SK-N-MC (cell line): ENCODE results near the gene CNOT1.

Experiments
- EZH2 ChIP-seq: fragments of 200-600 bp; sonication (generic); IDR thresholded peaks from one replicate; pipeline ENCODE4 v1.6.1; 2017; ENCODE audit warnings: antibody characterized with exemption
- FOXP2 ChIP-seq: optimal IDR thresholded peaks from 2 replicates; pipeline ENCODE3; 2011; ENCODE audit warnings: mild to moderate bottlenecking, moderate library complexity; ENCODE audit not compliant: insufficient read depth; ENCODE audit errors: extremely low read length, control extremely low read depth
- POLR2AphosphoS5 ChIP-seq: IDR thresholded peaks from 2 replicates; pipeline ENCODE4 v1.6.1; 2012; ENCODE audit warnings: mild to moderate bottlenecking, low read depth, low read length, borderline replicate concordance

DNA sequence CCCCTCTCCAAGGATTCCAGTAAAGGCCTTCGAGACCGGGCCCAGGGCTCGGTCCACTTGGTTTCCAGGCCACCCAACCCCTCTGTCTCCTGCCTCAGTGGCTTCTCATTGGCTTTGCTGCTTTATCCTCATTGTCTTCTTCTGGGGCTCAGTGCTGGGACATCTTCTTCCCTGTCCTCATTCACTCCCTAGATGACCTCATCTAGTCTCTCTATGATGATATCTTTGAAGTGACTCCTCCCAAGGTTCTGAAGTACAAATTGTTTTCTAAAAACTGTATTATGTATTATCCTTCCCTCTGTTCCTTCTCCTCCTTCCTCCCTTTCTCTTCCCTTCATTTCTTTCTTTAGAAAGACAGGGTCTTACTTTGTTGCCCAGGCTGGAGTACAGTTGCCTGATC is 156.8 kb downstream of the CNOT1 start:
- TF ChIP-seq POLR2AphosphoS5, result no peak
- TF ChIP-seq EZH2, result no peak
- no peak for TF ChIP-seq FOXP2
